GM12891 (cell line): Measurements from ENCODE around the gene HMGA1.

Experiments
- POLR2A ChIP-seq: IDR thresholded peaks from 2 replicates; pipeline ENCODE4 v1.6.1; 2011; ENCODE audit warnings: low read depth, low read length, control low read depth
- POLR2AphosphoS5 ChIP-seq: IDR thresholded peaks from 2 replicates; pipeline ENCODE4 v1.6.1; 2011; ENCODE audit warnings: low read depth, low read length, control low read depth
- TAF1 ChIP-seq: IDR thresholded peaks from 2 replicates; pipeline ENCODE4 v1.6.1; 2011; ENCODE audit warnings: low read depth, low read length, control low read depth

DNA sequence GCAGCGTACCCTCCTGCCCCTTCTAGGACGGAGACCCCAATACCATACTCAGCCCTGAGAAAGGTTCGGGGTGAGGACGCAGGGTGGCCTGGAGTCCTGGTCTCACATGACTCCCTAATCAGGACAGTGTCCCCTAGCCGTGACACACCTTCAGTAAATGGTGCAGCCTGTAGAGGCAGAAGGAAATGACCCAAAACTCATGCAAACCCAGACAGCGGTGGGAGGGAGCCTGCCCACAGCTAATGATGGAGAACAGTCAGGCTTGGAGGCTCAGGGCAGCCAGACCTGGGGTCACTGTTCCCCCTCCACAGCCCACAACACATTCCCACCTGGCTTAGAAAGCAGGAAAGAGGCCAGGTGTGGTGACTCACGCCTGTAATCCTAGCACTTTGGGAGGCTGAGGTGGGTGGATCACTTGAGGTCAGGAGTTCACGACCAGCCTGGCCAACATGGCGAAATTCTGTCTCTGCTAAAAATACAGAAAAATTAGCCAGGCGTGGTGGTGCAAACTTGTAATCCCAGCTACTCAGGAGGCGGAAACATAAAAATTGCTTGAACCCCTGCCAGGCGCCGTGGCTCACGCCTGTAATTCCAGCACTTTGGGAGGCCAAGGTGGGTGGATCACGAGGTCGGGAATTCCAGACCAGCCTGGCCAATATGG lies 8.8 kb upstream of the HMGA1 start:
- TF ChIP-seq POLR2A, result no peak
- TF ChIP-seq TAF1, result no peak
- TF ChIP-seq POLR2AphosphoS5, result no peak
